ENCODE results near the gene COBL.

Gene COBL

GRCh38 chr7:51246258-51247245 lies 70.1 kb downstream of the COBL start:
- no peak for DNase-seq

- no peak for DNase-seq
These were observed 71.7 kb downstream of the COBL start for GRCh38 chr7:51244885-51245284.

- no peak for DNase-seq
These were observed 72.6 kb downstream of the COBL start for GRCh38 chr7:51244053-51244452.

- DNase-seq = no peak
These were observed 73.0 kb downstream of the COBL start for GRCh38 chr7:51243631-51244030.

- no peak for DNase-seq
These were observed 73.6 kb downstream of the COBL start for GRCh38 chr7:51242881-51243518.

- DNase-seq = no peak
These were observed 74.5 kb downstream of the COBL start for GRCh38 chr7:51242007-51242691.

GRCh38 chr7:51240868-51241267 lies 75.7 kb downstream of the COBL start:
- no peak for DNase-seq

- no peak for DNase-seq
These were observed 76.9 kb downstream of the COBL start for GRCh38 chr7:51239691-51240090.

- no peak for DNase-seq
These were observed 77.6 kb downstream of the COBL start for GRCh38 chr7:51238981-51239495.

GRCh38 chr7:51237446-51238133 lies 79.0 kb downstream of the COBL start:
- DNase-seq = no peak

GRCh38 chr7:51236470-51237132 lies 80.0 kb downstream of the COBL start:
- DNase-seq = no peak

GRCh38 chr7:51235593-51236313 lies 80.9 kb downstream of the COBL start:
- no peak for DNase-seq

- no peak for DNase-seq
These were observed 81.8 kb downstream of the COBL start for GRCh38 chr7:51234609-51235308.

- no peak for DNase-seq
These were observed 82.5 kb downstream of the COBL start for GRCh38 chr7:51234139-51234538.

- no peak for DNase-seq
These were observed 83.2 kb downstream of the COBL start for GRCh38 chr7:51233374-51233773.

GRCh38 chr7:51230723-51231122 lies 85.9 kb downstream of the COBL start:
- DNase-seq = no peak

GRCh38 chr7:51230324-51230625 lies 86.3 kb downstream of the COBL start:
- DNase-seq = no peak

GRCh38 chr7:51229620-51230323 lies 86.8 kb downstream of the COBL start:
- no peak for DNase-seq

GRCh38 chr7:51229106-51229537 lies 87.5 kb downstream of the COBL start:
- no peak for DNase-seq

GRCh38 chr7:51228386-51228958 lies 88.1 kb downstream of the COBL start:
- DNase-seq = no peak
